GM08714 (cell line): ENCODE results near the gene RPL27A.
"Not testable (repeated sequence)": the region's sequence is repeated elsewhere in the genome, so short reads cannot be mapped to it uniquely, and the experiment has no call there.

Experiments
- H3K4me3 ChIP-seq: fragments of 200-500 bp; sonication (Bioruptor generic); 2 replicates; pipeline ENCODE4 v1.5.1; 2014; ENCODE audit warnings: mild to moderate bottlenecking, low read length, inconsistent platforms
- ZNF274 ChIP-seq: IDR thresholded peaks from 2 replicates; pipeline ENCODE4 v1.6.1; 2012; ENCODE audit warnings: mild to moderate bottlenecking, low read depth, low read length

RPL27A gene

DNA sequence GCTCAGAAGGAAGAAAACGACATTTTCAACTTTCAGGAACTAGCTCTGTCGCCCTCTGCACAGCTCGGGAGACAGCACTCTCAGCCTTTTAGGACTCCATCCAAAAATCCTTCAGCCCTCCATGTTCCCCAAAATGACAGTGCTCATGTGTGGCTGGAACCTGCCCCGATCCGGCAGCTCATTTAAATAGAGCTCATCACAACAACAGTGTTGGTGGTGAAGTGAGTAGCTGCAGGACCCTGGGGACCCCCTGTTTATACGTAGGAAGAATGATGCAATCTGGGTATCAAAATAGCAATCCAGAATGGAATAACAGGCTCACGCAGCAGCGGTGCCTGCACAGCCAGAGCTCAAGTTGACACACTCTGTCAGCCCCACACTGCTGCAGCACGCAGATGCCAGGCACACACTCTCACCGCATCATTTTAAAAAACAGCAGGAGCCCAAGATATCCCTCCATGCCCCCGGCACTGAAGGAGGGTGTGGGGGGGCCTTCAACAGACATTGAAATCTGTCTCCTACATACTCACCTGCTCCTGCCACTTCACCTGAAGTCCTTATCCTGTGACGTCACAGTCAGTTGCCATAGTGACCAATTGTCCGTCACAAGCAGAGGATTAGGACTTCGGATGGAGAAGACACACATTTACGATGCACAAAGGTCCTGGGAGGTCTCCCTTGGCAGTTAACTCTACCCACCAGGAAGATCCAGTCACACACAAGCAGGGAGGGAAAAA is 24.1 kb upstream of the RPL27A start:
- H3K4me3 ChIP-seq: no peak overlapping the region
- TF ChIP-seq ZNF274: no peak

DNA sequence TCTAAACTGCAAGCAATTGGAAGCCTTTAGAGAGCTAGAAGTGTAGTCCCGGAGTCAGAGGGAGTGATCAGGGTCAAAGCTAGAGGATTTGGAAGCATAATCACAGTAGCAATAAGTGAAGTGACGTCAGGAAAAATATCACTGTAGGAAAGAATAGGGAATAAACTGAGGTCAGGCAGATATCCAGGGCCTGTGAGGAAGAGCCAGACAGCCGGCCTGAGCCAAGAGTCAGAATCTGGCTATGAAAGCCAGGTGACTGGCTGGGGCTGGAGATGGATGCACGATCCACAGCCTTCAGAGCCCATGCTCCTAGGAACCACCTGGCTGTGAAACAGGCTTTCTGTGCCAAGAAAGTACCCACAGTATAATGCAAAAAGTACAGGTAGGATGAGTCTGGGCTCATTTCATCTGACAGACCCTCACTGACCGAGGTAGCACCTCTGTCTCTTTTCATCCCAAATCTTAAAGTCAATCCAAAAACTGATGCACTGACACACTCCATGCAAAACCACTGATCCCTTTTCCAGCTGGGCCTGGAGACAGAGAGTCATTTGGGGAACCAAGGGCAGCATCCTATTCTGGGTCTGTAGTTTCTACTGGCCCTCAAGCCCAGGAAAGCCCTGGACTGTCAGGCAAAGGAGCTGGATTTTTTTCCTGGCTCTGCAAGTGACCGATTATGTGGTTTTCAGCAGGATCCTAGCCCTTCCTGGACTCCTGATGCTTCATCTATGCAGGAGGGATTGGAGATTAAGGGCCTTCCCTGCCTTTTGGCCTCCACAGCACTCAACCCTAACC is 21.4 kb upstream of the RPL27A start:
- H3K4me3 ChIP-seq: no peak overlapping the region
- no peak for TF ChIP-seq ZNF274

DNA sequence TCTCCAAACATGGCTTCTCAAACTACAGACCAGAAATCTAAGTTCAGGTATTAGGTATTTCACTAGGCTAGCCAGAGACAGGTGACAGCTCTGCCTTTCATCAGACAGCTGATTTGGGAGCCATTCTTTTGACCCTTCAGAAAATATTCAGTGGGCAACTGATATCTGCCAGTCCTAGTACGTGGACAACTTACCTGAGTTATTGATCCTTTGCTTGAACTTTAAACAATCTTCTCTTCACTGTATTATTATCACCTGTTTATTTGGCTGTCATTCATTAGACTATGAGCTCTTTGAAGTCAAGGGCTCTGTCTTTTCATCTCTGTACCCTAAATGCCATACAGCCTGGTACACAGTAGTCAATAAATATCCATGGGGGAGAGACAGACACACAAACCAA is 17.4 kb upstream of the RPL27A start:
- no peak overlapping the region for H3K4me3 ChIP-seq
- TF ChIP-seq ZNF274: no peak

DNA sequence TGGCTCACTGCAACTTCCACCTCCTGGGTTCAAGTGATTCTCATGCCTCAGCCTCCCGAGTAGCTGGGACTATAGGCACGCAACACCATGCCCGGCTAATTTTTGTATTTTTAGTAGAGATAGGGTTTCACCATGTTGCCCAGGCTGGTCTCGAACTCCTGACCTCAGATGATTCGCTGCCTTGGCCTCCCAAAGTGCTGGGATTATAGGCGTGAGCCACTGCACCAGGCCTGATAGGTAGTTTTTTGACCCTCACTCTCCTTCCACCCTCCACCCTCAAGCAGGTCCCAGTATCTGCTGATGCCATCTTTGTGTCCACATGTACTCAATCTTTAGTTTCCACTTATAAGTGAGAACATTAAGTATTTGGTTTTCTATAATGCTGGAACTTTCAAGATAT is 12.5 kb upstream of the RPL27A start:
- H3K4me3 ChIP-seq: not testable (repeated sequence)

DNA sequence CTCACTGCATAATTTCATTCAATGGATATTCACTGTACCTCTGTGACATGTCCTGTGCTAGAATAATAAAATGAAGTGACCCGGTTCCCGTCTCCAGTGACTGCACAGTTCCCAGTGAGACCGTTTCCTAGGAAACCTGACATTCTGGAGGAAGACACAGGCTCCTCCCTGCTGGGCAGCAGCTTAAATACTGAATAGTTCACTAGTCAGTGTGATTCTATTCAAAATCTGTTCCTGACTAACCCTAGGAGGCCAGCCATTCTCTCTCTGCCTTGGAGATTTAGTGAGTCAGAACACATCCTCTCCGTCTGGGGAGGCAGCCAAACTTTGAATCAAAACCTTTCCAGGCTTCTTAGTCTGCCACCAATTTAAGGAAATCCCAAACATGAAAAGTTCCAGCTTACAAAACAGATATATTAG is 11.4 kb upstream of the RPL27A start:
- H3K4me3 ChIP-seq: no peak overlapping the region
- no peak for TF ChIP-seq ZNF274

DNA sequence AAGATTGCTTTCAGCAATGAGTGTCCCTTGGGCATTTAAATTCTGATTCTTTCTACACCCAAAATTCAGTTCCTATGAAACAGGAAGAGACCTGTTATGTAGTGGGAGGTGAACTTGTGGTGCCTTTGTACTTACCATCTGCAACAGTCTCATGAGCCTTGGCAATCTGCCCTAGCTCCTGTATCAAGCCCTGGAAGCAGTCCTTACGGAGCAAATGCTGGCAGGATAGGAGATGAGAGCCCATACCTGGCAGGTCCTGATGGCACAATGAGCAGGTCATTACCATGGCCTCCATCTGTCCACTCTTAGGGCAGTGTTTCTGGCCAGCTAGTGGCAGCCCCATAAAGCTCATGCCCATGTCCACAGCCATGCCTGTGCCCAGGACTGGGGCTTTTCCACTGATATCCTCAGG is 10.9 kb upstream of the RPL27A start:
- no peak for TF ChIP-seq ZNF274
- H3K4me3 ChIP-seq: no peak overlapping the region

DNA sequence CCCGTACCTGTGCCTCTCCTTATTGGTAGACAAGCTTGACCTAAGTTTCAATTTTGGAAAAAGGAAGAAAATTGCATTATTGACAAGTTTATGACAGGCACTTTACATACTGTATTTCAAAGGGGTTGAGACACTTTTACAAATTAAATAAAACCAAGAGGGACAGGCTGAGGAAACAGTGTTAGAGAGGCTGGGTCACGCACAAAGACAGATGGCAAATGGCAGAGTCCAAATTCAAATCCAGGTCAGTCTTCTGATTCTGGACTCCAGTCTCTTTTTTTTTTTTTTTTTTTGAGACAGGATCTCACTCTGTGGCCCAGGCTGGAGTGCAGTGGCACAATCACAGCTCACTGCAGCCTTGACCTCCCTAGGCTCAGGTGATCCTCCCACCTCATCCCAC is 10.2 kb upstream of the RPL27A start:
- no peak overlapping the region for H3K4me3 ChIP-seq
- TF ChIP-seq ZNF274: no peak

DNA sequence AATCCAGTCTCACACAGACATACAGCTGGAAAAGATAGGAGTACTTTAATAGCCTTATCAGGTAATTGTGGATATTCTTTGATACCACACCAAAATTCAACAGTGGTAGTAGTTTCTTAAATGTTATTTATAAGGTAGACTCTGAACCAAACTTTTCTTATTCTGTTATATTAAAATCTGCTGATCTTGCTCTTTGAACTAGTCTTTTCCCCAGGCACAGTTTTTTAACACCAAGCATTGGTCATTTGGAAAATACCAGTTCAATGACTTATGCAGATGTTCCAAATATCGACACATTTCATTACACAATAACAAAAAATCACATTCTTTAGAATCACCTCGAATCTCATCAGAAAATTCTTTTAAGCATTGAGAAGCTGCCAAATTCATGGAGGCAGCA is 7.7 kb upstream of the RPL27A start:
- TF ChIP-seq ZNF274: no peak
- no peak overlapping the region for H3K4me3 ChIP-seq

DNA sequence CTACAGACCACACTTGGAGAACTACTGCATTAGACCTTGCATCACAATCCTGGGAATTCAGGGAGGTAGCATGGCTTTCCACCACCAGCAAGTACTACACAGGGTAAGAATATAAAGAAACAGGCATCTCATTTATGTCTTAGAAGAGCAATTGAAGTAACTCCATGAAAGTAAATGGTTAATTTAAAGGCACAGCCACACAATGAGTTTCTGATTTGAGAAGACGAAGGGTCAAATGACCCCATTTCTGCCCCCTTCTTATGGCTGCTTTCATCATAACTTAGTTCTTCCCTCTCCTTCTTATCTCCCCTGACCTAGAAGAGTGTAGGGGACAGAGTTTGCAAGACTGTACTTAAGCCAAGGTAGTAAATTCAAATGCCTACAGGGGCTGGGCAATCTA is 6.1 kb upstream of the RPL27A start:
- no peak for TF ChIP-seq ZNF274
- no peak overlapping the region for H3K4me3 ChIP-seq

DNA sequence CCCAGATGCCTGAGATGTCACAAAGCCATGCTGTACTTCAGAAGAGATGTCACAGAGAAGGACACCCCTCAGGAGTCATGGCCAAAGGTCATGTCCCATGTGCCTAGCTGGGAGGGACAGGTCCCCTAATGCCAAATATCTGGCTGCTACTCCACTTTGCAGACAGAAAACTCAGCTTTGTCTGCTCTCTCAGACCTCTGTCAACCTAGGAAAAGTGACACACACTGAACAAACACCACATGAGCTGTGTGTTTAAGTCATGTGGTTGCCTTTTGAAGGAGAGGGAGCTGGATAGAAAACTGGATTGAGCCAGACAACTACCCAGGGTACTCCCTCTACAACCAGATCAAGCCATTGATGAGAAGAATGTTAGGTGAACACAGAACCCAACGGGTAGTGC is 3.6 kb upstream of the RPL27A start:
- TF ChIP-seq ZNF274: no peak
- H3K4me3 ChIP-seq: no peak overlapping the region

DNA sequence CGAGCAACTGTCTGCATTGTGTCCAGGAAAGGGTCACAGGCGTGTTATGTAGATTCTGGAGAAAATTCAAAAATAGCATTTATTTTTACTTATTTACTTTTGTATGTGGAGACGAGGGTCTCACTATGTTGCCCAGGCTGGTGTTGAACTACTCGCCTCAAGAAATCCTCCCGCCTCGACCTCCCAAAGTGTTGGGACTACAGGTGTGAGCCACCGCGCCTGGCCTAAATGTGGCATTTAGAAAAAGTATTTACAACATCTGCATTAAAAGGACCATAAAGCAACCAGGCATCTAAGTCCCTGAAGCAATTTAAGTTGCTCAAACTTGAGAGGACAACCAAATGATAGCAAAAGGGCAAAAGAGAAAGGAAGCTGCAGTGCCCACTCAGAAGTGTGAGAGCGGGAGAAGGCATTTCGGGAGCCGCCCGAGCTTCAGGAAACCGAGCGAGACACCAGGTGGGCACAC is 722 bp upstream of the RPL27A start:
- peak overlapping the region; percentile 77 for H3K4me3 ChIP-seq
- TF ChIP-seq ZNF274: no peak

DNA sequence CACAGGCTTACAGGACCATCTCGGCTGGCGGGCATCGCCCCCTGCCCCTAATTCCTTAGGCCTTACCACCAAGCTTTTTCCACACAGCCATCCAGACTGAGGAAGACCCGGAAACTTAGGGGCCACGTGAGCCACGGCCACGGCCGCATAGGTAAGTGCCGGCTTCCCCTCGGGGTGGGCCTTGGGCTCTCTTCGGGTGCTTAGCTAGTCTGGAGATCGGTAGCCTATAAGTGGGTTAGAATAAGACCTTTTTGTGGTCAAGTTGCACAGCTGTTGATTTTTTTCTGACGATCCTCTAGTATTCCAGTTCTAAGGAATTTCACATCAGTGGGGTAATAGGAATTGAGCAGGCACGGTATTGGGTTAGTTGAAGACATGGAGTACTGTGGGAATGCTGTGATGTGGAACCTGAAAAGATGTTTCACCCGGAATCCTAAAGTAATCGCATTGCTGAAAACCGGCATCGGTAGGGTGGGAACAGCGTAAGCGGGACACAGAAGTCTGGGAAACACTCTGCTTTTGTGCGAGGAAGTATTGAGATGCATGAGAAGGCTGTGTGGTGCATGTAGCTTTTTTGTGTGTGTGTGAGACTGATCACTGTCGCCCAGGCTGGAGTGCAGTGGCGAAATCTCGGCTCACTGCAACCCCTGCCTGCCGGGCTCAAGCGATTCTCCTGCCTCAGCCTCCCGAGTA is 669 bp downstream of the RPL27A start:
- H3K4me3 ChIP-seq: peak overlapping the region; percentile 77
- TF ChIP-seq ZNF274: no peak

DNA sequence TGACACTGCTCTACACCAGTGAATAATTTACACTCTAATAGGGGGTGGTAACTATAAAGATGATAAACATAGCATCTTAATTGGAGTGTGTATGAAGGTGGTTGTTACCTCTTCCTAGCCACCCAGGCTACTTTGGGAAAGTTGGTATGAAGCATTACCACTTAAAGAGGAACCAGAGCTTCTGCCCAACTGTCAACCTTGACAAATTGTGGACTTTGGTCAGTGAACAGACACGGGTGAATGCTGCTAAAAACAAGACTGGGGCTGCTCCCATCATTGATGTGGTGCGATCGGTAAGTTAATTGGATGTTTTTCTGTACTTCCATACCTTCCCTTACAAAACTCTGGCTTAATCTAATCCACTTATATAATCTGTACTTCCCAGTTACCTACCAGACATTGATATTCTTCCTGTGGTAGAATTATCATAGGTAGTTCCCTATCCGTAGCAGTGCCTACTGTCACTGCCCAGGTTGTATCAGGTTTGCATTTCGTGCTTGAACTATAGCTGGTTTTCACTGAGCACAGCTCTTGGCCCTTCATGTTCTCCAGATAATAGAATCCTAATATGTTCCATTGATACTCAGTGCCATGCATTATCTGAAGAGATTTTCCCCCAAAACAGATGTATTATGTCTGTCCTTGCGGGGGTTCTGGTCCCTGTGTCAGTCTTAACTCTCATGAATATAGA is 2.2 kb downstream of the RPL27A start:
- H3K4me3 ChIP-seq: peak overlapping the region; percentile 77
- no peak for TF ChIP-seq ZNF274

DNA sequence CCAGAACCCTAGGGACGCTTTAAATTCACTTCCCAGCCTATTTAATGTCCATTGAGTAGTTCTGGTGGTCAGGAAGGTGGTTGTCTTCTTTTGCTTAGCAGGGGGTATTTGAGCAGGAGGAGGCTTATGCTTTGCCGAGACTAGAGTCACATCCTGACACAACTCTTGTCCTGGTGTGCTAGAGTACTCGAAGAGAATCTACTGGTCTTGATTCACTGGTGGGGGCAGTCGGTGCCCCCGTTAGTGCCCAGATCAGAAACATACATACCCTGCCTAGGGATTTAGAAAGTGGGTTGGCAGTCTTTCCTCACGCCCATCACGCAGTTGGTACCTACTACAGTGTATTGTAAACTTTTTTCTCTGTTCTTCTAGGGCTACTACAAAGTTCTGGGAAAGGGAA is 2.7 kb downstream of the RPL27A start:
- H3K4me3 ChIP-seq: peak overlapping the region; percentile 77; the same call in 1 of the 2 replicates
- TF ChIP-seq ZNF274: no peak
